ENCODE measurements around the gene MISP. TPM values are rescaled to one million over a fixed set of nuclear protein-coding genes. Genes with fewer than 3 reads are reported as not detected.

Gene MISP
- total RNA-seq, 1 donor from 2014 or later = not detected

DNA sequence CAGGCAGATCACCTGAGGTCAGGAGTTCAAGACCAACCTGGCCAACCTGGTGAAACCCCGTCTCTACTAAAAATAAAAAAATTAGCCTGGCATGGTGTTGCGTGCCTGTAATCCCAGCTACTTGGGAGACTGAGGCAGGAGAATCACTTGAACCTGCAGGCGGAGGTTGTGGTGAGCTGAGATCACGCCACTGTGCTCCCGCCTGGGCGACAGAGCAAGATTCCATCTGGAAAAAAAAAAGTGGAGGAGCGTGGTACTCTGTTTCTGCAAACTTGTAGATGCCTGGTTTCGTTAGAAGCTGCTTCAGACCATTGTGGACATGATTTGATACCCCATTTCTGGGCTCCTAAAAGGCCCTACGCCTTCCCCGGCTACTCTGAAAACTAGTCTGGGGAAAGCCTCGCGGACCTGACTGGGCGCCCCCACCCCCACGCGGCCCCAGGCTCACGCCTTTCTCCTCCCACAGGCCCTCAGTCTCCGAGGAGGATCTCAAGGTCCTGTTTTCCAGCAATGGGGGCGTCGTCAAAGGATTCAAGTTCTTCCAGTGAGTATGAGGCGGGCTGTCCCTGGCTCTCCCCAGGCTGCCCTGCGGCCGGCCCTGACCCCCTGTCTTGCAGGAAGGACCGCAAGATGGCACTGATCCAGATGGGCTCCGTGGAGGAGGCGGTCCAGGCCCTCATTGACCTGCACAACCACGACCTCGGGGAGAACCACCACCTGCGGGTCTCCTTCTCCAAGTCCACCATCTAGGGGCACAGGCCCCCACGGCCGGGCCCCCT is 59.4 kb downstream of the MISP start:
- H3K36me3 ChIP-seq = peaks cover 3% of the 10 kb centered on the region
- Mint-ChIP-seq H3K9me3 (no peaks in the 10 kb centered on the region), H3K27ac (no peak overlapping the region), H3K36me3 (peaks cover 29% of the 10 kb centered on the region), H3K4me3 (no peak overlapping the region), H3K4me1 (no peaks in the 10 kb centered on the region), H3K27me3 (ENCODE audit: insufficient read depth, low read depth) (peaks cover 10% of the 10 kb centered on the region)
- TF ChIP-seq EZH2 (IDR thresholded peaks at IDR 0.05) (no peak), EZH2phosphoT487 (IDR thresholded peaks at IDR 0.05) (no peak), CTCF (IDR thresholded peaks at IDR 0.05) (no peak)
- no peak overlapping the region for H2AFZ ChIP-seq (replicated peaks)
- DNase-seq (ENCODE audit: low spot score) = no peak
- no peaks in the 10 kb centered on the region for H3K9me3 ChIP-seq (ENCODE audit: low read depth)
- peaks cover 63% of the 10 kb centered on the region for H3F3A ChIP-seq (ENCODE audit: low read depth)
- no peak overlapping the region for H3K9ac ChIP-seq
- no peak overlapping the region for H3K4me3 ChIP-seq
- H4K20me1 ChIP-seq (ENCODE audit: low read depth) = peaks cover 74% of the 10 kb centered on the region
- H3K27ac ChIP-seq = peak overlapping the region; percentile 74
- no peaks in the 10 kb centered on the region for H3K27me3 ChIP-seq
- H3K4me1 ChIP-seq = no peaks in the 10 kb centered on the region
- no peak overlapping the region for H3K4me2 ChIP-seq
- peaks cover 45% of the 10 kb centered on the region for H3K79me2 ChIP-seq (ENCODE audit: low read depth)

DNA sequence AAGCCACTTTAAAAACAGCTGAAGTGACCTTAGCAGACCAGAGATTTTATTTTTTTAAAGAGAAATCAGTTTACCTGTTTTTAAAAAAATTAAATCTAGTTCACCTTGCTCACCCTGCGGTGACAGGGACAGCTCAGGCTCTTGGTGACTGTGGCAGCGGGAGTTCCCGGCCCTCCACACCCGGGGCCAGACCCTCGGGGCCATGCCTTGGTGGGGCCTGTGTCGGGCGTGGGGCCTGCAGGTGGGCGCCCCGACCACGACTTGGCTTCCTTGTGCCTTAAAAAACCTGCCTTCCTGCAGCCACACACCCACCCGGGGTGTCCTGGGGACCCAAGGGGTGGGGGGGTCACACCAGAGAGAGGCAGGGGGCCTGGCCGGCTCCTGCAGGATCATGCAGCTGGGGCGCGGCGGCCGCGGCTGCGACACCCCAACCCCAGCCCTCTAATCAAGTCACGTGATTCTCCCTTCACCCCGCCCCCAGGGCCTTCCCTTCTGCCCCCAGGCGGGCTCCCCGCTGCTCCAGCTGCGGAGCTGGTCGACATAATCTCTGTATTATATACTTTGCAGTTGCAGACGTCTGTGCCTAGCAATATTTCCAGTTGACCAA is 60.1 kb downstream of the MISP start:
- H3K27ac Mint-ChIP-seq = no peak overlapping the region
- H3K4me3 ChIP-seq = no peak overlapping the region
- H3K36me3 ChIP-seq = peaks cover 3% of the 10 kb centered on the region
- peaks cover 33% of the 10 kb centered on the region for H3K36me3 Mint-ChIP-seq
- H3K4me1 Mint-ChIP-seq = peaks cover 3% of the 10 kb centered on the region
- H3K9ac ChIP-seq = no peak overlapping the region
- peaks cover 38% of the 10 kb centered on the region for H3K79me2 ChIP-seq (ENCODE audit: low read depth)
- DNase-seq (ENCODE audit: low spot score) = no peak
- H3K27ac ChIP-seq = peak overlapping the region; percentile 74
- no peak overlapping the region for H3K4me3 Mint-ChIP-seq
- TF ChIP-seq EZH2phosphoT487 (IDR thresholded peaks at IDR 0.05) = no peak
- no peak for TF ChIP-seq CTCF (IDR thresholded peaks at IDR 0.05)
- no peak for TF ChIP-seq EZH2 (IDR thresholded peaks at IDR 0.05)
- no peak overlapping the region for H3K4me2 ChIP-seq
- peaks cover 13% of the 10 kb centered on the region for H3K27me3 Mint-ChIP-seq (ENCODE audit: insufficient read depth, low read depth)
- H2AFZ ChIP-seq (replicated peaks) = no peak overlapping the region
- H3F3A ChIP-seq (ENCODE audit: low read depth) = peaks cover 58% of the 10 kb centered on the region
- H3K27me3 ChIP-seq = no peaks in the 10 kb centered on the region
- peaks cover 67% of the 10 kb centered on the region for H4K20me1 ChIP-seq (ENCODE audit: low read depth)
- peaks cover 2% of the 10 kb centered on the region for H3K9me3 Mint-ChIP-seq
- no peaks in the 10 kb centered on the region for H3K4me1 ChIP-seq
- no peaks in the 10 kb centered on the region for H3K9me3 ChIP-seq (ENCODE audit: low read depth)

DNA sequence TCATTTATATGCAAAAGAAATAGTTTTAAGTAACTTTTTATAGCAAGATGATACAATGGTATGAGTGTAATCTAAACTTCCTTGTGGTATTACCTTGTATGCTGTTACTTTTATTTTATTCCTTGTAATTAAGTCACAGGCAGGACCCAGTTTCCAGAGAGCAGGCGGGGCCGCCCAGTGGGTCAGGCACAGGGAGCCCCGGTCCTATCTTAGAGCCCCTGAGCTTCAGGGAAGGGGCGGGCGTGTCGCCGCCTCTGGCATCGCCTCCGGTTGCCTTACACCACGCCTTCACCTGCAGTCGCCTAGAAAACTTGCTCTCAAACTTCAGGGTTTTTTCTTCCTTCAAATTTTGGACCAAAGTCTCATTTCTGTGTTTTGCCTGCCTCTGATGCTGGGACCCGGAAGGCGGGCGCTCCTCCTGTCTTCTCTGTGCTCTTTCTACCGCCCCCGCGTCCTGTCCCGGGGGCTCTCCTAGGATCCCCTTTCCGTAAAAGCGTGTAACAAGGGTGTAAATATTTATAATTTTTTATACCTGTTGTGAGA is 60.7 kb downstream of the MISP start:
- Histone ChIP-seq H3K4me2 (no peak overlapping the region), H3K79me2 (ENCODE audit: low read depth) (peaks cover 36% of the 10 kb centered on the region), H3F3A (ENCODE audit: low read depth) (peaks cover 57% of the 10 kb centered on the region), H3K36me3 (peaks cover 3% of the 10 kb centered on the region), H3K4me3 (no peak overlapping the region), H2AFZ (replicated peaks) (no peak overlapping the region), H3K9ac (no peak overlapping the region), H3K27me3 (no peaks in the 10 kb centered on the region), H3K9me3 (ENCODE audit: low read depth) (no peaks in the 10 kb centered on the region), H4K20me1 (ENCODE audit: low read depth) (peaks cover 66% of the 10 kb centered on the region), H3K4me1 (no peaks in the 10 kb centered on the region), H3K27ac (peak overlapping the region; percentile 74)
- Mint-ChIP-seq H3K4me1 (peaks cover 4% of the 10 kb centered on the region), H3K4me3 (no peak overlapping the region), H3K27me3 (ENCODE audit: insufficient read depth, low read depth) (peaks cover 14% of the 10 kb centered on the region), H3K27ac (no peak overlapping the region), H3K36me3 (peaks cover 37% of the 10 kb centered on the region), H3K9me3 (peaks cover 2% of the 10 kb centered on the region)
- DNase-seq (ENCODE audit: low spot score) = no peak
- TF ChIP-seq EZH2 (IDR thresholded peaks at IDR 0.05) (no peak), CTCF (IDR thresholded peaks at IDR 0.05) (no peak), EZH2phosphoT487 (IDR thresholded peaks at IDR 0.05) (no peak)

Measured in neural progenitor cell (in vitro differentiated cells).